Stimulated activated CD8-positive, alpha-beta memory T cell treated with anti-CD3 and anti-CD28 coated beads, Interleukin-4, amount 100 ng/mL, for 4 hours (primary cell): ENCODE measurements around the gene SLC25A3.
"Not testable (repeated sequence)": the region's sequence is repeated elsewhere in the genome, so short reads cannot be mapped to it uniquely, and the experiment has no call there.

ENCODE experiments used
- DNase-seq, 2 donors: peaks; one replicate each; pipeline ENCODE4 v3.0.0-alpha.2; 2020; ENCODE audit warnings: low read depth in 2 of 2, low spot score in 1 of 2

SLC25A3 gene

DNA sequence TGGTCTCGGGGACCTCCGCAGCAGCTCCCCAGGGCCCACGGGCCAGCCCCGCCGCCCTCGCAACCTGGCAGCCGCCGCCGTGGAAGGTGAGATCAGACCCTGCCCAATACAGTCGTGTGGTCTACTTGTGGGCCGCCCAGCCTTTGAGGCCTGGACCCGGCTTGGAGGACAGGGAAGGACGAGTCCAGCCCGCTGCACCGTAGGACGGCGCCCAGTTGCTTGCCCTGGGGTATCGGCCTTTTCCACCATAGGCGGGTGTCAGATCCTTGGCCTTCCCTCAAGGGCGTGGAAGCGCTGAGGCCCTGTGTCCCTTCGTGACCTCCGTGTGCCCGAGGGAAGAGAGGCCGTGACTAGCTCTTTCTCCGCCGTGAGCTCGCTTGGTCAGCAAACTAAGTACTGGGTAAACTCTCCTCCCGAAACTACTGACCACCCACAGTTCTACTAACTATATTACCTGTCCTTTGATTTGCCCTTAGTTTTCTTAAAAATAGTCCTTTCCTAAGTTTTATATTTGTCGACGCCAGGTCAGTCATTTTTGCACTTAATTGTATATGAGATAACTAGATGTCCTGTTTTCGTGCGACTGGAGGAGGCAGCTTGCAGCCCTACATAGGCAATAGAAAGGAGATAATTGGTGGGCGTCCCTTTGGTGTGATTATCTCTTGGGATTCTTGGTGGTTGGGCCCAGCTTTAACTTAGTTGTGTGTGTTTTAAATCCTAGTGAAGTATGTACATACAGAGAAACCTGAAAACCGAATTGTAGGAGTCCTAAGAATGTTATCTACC, 757 bp downstream of the SLC25A3 start:
- peak in 1 of 2 donors; percentile 5 for DNase-seq

DNA sequence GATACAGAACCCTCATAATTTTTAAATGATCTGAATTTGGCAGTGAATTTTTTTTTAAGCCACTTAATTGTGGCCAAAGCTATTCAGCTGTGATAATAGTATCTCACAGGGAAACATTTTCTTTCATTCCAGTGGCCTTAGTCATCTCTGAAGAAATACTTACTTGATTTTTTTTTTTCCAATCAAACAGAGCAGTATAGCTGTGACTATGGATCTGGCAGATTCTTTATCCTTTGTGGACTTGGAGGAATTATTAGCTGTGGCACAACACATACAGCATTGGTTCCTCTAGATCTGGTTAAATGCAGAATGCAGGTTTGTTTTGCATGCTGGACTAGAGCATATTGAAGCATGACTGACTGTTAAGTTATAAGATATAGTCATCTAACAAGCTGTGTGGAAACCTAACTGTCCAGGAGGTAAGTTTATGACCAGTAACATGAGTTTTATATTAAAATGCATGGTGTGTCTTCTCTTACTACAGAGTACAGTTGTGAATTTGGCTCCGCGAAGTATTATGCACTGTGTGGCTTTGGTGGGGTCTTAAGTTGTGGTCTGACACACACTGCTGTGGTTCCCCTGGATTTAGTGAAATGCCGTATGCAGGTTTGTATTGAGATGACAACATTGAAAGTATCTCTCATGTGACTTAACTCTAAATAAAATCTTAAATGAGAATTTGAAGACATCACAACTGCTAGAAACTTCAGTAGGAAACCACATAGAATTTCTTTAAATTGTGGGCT, 1.9 kb downstream of the SLC25A3 start:
- DNase-seq = no peak

DNA sequence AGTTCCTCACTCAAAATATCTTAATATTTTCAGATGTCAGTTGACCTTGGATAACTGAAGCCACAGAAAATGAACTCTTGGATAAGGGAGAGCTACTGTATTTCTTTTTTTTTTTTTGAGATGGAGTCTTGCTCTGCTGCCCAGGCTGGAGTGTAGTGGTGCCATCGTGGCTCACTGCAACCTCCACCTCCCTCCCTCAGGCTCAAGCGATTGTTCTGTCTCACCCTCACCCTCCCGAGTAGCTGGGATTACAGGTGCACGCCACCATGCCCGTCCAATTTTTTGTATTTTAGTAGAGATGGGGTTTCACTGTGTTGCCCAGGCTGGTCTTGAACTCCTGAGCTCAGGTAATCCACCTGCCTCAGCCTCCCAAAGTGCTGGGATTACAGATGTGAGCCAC, 3.8 kb downstream of the SLC25A3 start:
- DNase-seq = not testable (repeated sequence)

GRCh38 chr12:98601924-98602323, 8.4 kb downstream of the SLC25A3 start:
- no peak for DNase-seq

GRCh38 chr12:98606359-98606988, 13.0 kb downstream of the SLC25A3 start:
- no peak for DNase-seq

DNA sequence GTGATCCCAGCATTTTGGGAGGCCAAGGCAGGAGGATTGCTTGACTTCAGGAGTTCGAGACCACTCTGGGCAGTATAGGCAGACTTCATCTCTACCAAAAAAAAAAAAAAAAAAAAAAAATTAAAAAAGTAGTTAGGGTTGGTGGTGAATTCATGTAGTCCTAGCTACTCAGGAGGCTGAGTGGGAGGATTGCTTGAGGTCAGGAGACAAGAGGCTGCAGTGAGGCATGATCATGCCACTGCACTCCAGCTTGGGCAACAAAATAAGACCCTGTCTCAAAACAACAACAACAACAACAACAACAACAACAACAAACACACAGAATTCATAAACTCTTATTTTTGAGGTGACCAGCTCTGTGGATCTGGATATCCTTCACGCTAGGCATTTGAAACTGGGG, 17.1 kb downstream of the SLC25A3 start:
- DNase-seq = no peak

GRCh38 chr12:98612696-98613334, 19.3 kb downstream of the SLC25A3 start:
- no peak for DNase-seq

GRCh38 chr12:98618952-98619351, 25.5 kb downstream of the SLC25A3 start:
- DNase-seq = no peak

DNA sequence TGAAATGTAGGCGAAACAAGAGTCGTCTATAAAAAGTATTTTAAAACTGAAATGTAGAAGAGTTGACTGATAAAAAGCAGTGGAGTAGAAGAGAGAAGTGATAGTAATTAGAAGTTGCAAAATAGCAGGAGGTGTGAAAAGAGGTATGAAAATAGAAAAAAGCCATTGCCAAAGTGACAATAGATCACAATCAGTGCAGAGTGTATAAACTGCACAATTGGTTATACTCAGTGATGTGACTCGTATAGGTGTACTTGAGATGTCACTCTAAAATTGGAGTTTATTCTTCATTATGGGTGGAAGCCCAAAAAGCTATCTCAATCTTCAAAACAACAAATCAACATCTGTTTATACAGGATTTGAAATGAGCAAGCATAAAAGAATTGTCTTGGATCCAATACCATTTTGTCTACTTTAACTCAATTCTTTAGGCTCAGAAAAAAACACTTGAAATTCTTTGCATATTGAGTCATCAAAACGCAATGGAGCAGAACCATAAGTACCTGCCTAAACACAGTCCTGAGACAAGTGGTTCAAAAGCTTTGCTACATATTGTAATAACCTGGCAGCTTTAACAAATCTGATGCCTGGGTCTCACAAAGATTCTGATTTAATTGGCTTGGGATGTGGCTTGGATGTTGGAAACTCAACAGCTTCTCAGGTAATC, 42.3 kb downstream of the SLC25A3 start:
- DNase-seq = no peak

GRCh38 chr12:98637068-98637467, 43.6 kb downstream of the SLC25A3 start:
- DNase-seq = no peak

DNA sequence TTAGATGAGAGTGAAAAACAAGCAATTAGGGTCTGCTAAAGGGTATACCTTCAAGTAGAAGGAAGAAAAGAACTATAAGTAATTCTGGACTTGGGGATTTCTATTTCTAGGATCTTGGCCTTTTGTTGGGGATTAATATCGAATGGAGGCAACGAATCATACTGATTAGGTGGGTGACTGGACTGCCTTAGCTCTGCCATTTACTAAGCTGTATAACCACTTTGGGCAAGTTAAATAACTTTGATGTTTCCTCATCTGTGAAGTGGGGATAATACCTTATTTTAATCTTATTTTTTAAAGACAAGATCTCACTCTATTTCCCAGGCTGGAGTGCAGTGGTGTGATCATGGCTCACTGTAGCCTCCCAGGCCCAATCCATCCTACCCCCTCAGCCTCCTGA, 44.5 kb downstream of the SLC25A3 start:
- DNase-seq = no peak

DNA sequence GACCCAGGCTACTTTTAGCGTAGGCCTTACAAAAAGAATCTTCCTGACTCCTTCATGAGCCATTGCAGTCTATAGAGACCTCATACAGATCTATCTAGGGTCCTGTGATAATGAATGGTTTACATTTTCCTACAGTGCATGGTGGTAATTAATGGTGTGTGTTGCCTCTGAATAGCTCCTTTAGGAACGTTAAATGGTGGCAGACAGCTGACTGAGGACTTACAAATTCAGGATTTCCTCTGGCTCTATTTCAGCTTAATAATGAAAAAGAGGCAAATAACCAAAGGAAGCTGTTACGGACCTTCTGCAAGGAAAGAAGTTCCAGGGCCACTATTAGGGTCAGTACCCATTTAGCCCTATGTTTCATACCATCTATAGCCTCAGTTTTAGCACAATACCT, 46.0 kb downstream of the SLC25A3 start:
- no peak for DNase-seq

- DNase-seq = not testable (repeated sequence)
Measured at GRCh38 chr12:98642801-98643200, 49.3 kb downstream of the SLC25A3 start.

GRCh38 chr12:98644433-98644711, 50.9 kb downstream of the SLC25A3 start:
- DNase-seq = peak in 1 of 2 donors; percentile 5

DNA sequence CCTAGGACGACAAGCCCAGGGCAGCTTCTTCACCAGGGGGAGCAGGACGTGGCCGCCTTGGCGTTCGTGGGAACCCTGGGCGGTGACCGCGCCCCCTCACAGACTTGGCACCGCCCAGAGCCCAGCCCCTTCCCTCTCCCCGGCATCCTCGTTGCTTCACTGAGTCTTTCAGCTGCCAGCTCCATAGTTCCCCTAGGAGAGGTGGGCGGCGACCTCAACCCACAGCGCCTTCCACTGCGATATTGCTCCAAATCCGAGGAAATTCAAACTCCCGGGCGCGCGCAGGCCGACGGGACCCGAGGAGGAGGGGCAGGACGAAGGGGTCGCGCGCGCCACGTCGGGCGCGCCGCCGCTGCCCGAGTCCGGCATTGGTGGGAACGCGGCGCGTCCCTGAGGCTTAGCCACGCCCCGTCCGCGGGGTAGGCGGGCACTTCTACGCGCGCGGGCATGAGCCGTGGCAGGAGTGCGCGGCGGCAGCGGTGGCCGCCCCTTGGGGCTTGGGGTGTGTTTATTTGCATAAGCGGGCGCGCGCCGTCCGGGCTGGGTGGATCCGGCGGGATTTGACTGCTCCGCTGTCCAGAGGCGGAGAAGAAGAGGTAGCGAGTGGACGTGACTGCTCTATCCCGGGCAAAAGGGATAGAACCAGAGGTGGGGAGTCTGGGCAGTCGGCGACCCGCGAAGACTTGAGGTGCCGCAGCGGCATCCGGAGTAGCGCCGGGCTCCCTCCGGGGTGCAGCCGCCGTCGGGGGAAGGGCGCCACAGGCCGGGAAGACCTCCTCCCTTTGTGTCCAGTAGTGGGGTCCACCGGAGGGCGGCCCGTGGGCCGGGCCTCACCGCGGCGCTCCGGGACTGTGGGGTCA, 51.5 kb downstream of the SLC25A3 start, which contains the start of the genes APAF1 and IKBIP:
Gene APAF1, plus strand, starts transcription at position 579 of the 860 bp plus-strand sequence. CDS start 3,070 bp downstream, outside the sequence.
Gene IKBIP, minus strand, starts transcription at position 77 of the 860 bp plus-strand sequence. CDS start 87 bp downstream, outside the sequence.
- DNase-seq = peak; percentile 91

DNA sequence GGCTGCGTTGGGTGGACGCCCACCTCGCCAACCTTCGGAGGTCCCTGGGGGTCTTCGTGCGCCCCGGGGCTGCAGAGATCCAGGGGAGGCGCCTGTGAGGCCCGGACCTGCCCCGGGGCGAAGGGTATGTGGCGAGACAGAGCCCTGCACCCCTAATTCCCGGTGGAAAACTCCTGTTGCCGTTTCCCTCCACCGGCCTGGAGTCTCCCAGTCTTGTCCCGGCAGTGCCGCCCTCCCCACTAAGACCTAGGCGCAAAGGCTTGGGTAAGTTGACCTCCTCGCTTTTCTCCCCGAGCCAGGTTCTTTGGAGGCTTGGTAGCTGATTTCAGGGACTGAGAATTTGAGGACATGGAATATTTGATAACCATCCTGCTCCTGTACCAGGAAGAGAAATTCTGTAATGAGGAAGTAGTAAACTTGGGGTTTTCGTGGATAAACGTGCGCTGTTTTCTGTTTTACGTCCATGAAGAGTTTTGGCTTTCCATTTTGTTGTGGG, 52.1 kb downstream of the SLC25A3 start:
- no peak for DNase-seq

GRCh38 chr12:98646294-98647090, 53.0 kb downstream of the SLC25A3 start:
- no peak for DNase-seq

- no peak for DNase-seq
Measured at GRCh38 chr12:98651328-98651727, 57.8 kb downstream of the SLC25A3 start.
